ENCODE results near the gene SLC25A51.

Gene SLC25A51

DNA sequence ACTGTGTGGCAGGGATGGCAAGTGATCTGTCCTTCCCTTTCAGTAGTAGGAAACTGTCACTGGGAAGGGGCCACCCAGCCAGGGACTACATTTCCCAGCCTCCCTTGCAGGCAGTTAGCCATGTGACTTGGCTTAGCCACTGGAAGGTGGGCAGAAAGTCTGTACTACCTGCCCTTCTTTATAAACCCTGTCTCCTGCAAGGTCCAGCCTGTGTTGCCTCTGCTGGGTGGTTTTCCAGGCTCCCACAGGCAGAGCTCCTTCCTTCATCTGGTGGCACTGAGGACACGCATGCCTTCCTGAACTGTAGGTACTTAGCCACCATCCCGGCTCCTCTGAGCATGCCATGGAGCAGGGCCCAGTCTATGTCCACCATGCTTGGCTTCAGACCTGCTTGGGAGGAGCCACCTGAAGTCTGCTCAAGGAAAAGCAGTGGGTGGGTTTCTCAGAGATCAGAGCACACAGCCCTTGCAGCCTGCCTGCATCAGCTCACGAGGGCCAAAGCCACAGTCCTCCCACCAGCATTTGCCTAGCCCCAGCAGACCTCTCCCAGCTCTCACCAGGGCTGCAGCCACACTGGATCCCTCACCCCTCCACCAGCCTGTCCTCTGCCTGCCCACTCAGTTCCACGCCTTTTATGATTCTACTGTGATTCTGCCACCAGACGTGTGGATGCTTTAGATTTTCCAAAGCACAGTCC, 16.7 kb upstream of the SLC25A51 start:
- no peak overlapping the region for H4K91ac ChIP-seq (ENCODE audit: low read depth, low read length)
- H3K79me2 ChIP-seq (ENCODE audit: control insufficient read depth, insufficient read depth, low read length, poor library complexity) = no peaks in the 10 kb centered on the region
- no peak overlapping the region for H2AFZ ChIP-seq (ENCODE audit: insufficient read depth, low read length, poor library complexity)
- H3K27me3 ChIP-seq (ENCODE audit: insufficient read depth, low read length) = no peaks in the 10 kb centered on the region
- H2BK12ac ChIP-seq (ENCODE audit: low read length) = no peak overlapping the region
- no peak overlapping the region for H3K9ac ChIP-seq (ENCODE audit: low read length)
- H2BK120ac ChIP-seq (ENCODE audit: insufficient read depth, low read length, poor library complexity) = no peak overlapping the region
- no peak overlapping the region for H3K27ac ChIP-seq (ENCODE audit: low read depth, low read length)
- H3K79me1 ChIP-seq (ENCODE audit: low read length) = peaks cover 2% of the 10 kb centered on the region
- H3K18ac ChIP-seq (ENCODE audit: low read length) = no peak overlapping the region
- no peak overlapping the region for H2AK5ac ChIP-seq (ENCODE audit: low read length)
- no peak overlapping the region for H3K23ac ChIP-seq (ENCODE audit: low read length)
- no peak for DNase-seq
- H3K36me3 ChIP-seq (ENCODE audit: control insufficient read depth in 1 of 2, insufficient read depth in 2 of 2, low read length in 2 of 2) = peaks cover 60 to 67% of the 10 kb centered on the region in 2 experiments
- H2BK5ac ChIP-seq (ENCODE audit: low read depth, low read length, poor library complexity) = no peak overlapping the region
- no peak overlapping the region for H4K12ac ChIP-seq (ENCODE audit: low read depth, low read length)
- peaks cover 13 to 16% of the 10 kb centered on the region in 2 experiments for H3K4me1 ChIP-seq (ENCODE audit: control insufficient read depth in 1 of 2, insufficient read depth in 2 of 2, low read length in 2 of 2)
- no peaks in the 10 kb centered on the region for H3K9me3 ChIP-seq (ENCODE audit: insufficient read depth, low read depth, low read length)
- no CpG with 5 or more reads among the region's 5 CpGs for WGBS (ENCODE audit: extremely low coverage, insufficient coverage, insufficient read length)
- no peak overlapping the region for H4K8ac ChIP-seq (ENCODE audit: low read depth, low read length)
- H3K4me3 ChIP-seq (ENCODE audit: low read depth, low read length) = no peak overlapping the region
- H3K14ac ChIP-seq (ENCODE audit: low read length) = no peak overlapping the region
- no peak overlapping the region for H3K4ac ChIP-seq (ENCODE audit: low read depth, low read length)
- no peak overlapping the region for H3K4me2 ChIP-seq (ENCODE audit: low read length)

DNA sequence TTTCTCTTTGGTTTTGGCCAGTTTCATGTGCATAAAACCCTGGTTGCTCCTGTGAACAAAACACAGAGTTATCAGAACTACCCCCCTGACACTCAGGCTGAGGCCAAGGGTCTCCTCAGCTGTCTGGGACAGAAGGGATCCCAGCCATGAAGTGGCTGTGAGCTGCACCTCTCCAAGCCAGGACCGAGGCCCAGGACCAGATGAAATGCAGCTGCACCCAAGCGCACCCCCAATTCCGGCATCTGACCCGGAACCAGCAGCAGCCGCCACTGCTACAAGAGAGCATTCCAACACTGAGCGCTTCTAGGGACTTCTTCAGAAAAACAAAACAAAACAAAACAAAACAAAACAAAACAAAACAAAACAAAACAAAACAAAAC, 16.0 kb upstream of the SLC25A51 start:
- Histone ChIP-seq H3K4me2 (ENCODE audit: low read length) (no peak overlapping the region), H2BK12ac (ENCODE audit: low read length) (no peak overlapping the region), H3K79me1 (ENCODE audit: low read length) (peaks cover 2% of the 10 kb centered on the region), H2BK5ac (ENCODE audit: low read depth, low read length, poor library complexity) (no peak overlapping the region), H2AK5ac (ENCODE audit: low read length) (no peak overlapping the region), H3K36me3 (ENCODE audit: control insufficient read depth in 1 of 2, insufficient read depth in 2 of 2, low read length in 2 of 2) (peaks cover 60 to 67% of the 10 kb centered on the region in 2 experiments), H3K9me3 (ENCODE audit: insufficient read depth, low read depth, low read length) (no peaks in the 10 kb centered on the region), H3K27ac (ENCODE audit: low read depth, low read length) (no peak overlapping the region), H4K91ac (ENCODE audit: low read depth, low read length) (no peak overlapping the region), H2BK120ac (ENCODE audit: insufficient read depth, low read length, poor library complexity) (no peak overlapping the region), H2AFZ (ENCODE audit: insufficient read depth, low read length, poor library complexity) (no peak overlapping the region), H3K4ac (ENCODE audit: low read depth, low read length) (no peak overlapping the region), H3K4me3 (ENCODE audit: low read depth, low read length) (no peak overlapping the region), H3K27me3 (ENCODE audit: insufficient read depth, low read length) (no peaks in the 10 kb centered on the region), H4K8ac (ENCODE audit: low read depth, low read length) (no peak overlapping the region), H3K4me1 (ENCODE audit: control insufficient read depth in 1 of 2, insufficient read depth in 2 of 2, low read length in 2 of 2) (peaks cover 13 to 16% of the 10 kb centered on the region in 2 experiments), H3K79me2 (ENCODE audit: control insufficient read depth, insufficient read depth, low read length, poor library complexity) (no peaks in the 10 kb centered on the region), H3K9ac (ENCODE audit: low read length) (no peak overlapping the region), H3K14ac (ENCODE audit: low read length) (no peak overlapping the region), H3K23ac (ENCODE audit: low read length) (no peak overlapping the region), H3K18ac (ENCODE audit: low read length) (no peak overlapping the region), H4K12ac (ENCODE audit: low read depth, low read length) (no peak overlapping the region)
- DNase-seq = no peak
- no CpG with 5 or more reads among the region's 6 CpGs for WGBS (ENCODE audit: extremely low coverage, insufficient coverage, insufficient read length)

- no peak overlapping the region for H3K14ac ChIP-seq (ENCODE audit: low read length)
- H2BK120ac ChIP-seq (ENCODE audit: insufficient read depth, low read length, poor library complexity) = no peak overlapping the region
- WGBS (ENCODE audit: extremely low coverage, insufficient coverage, insufficient read length) = no CpG with 5 or more reads among the region's 16 CpGs
- no peak overlapping the region for H3K4me3 ChIP-seq (ENCODE audit: low read depth, low read length)
- no peaks in the 10 kb centered on the region for H3K27me3 ChIP-seq (ENCODE audit: insufficient read depth, low read length)
- no peak overlapping the region for H4K8ac ChIP-seq (ENCODE audit: low read depth, low read length)
- H4K12ac ChIP-seq (ENCODE audit: low read depth, low read length) = no peak overlapping the region
- H2BK12ac ChIP-seq (ENCODE audit: low read length) = no peak overlapping the region
- no peak overlapping the region for H2AFZ ChIP-seq (ENCODE audit: insufficient read depth, low read length, poor library complexity)
- no peak for DNase-seq
- no peaks in the 10 kb centered on the region for H3K79me2 ChIP-seq (ENCODE audit: control insufficient read depth, insufficient read depth, low read length, poor library complexity)
- H3K79me1 ChIP-seq (ENCODE audit: low read length) = peaks cover 2% of the 10 kb centered on the region
- no peak overlapping the region for H2AK5ac ChIP-seq (ENCODE audit: low read length)
- H3K23ac ChIP-seq (ENCODE audit: low read length) = no peak overlapping the region
- H3K9me3 ChIP-seq (ENCODE audit: insufficient read depth, low read depth, low read length) = no peaks in the 10 kb centered on the region
- no peak overlapping the region for H3K27ac ChIP-seq (ENCODE audit: low read depth, low read length)
- peaks cover 60 to 67% of the 10 kb centered on the region in 2 experiments for H3K36me3 ChIP-seq (ENCODE audit: control insufficient read depth in 1 of 2, insufficient read depth in 2 of 2, low read length in 2 of 2)
- H3K4me2 ChIP-seq (ENCODE audit: low read length) = no peak overlapping the region
- H3K4me1 ChIP-seq (ENCODE audit: control insufficient read depth in 1 of 2, insufficient read depth in 2 of 2, low read length in 2 of 2) = peaks cover 13 to 16% of the 10 kb centered on the region in 2 experiments
- no peak overlapping the region for H3K4ac ChIP-seq (ENCODE audit: low read depth, low read length)
- H4K91ac ChIP-seq (ENCODE audit: low read depth, low read length) = no peak overlapping the region
- H3K18ac ChIP-seq (ENCODE audit: low read length) = no peak overlapping the region
- no peak overlapping the region for H2BK5ac ChIP-seq (ENCODE audit: low read depth, low read length, poor library complexity)
- H3K9ac ChIP-seq (ENCODE audit: low read length) = no peak overlapping the region
These were observed 15.5 kb upstream of the SLC25A51 start for GRCh38 chr9:37919246-37919955.

DNA sequence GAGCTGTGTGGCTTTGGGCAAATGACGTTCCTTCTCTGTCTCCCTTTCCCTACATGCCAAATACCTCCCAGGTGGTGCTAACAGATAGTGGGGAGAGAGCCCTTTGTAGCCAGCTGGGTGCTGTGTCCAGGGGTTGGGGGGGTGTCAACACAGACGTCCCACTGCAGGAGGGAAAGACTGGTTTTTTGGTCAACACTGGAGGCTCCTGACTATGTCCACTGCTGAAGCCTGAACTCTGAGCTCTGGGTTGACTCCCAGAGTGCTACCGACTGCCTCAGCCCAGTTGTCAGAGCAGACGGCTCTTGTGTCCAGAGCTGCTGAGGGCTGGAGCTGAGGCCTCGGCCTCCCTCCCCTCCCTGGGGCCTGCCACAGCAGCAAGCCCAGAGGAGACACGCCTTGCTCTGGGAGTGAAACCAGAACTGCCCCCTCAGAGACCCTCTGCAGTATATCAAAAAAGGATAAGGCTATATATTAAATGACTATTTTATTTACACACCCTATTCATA, 14.8 kb upstream of the SLC25A51 start:
- Histone ChIP-seq H2AFZ (ENCODE audit: insufficient read depth, low read length, poor library complexity) (no peak overlapping the region), H3K36me3 (ENCODE audit: control insufficient read depth in 1 of 2, insufficient read depth in 2 of 2, low read length in 2 of 2) (peaks cover 58 to 66% of the 10 kb centered on the region in 2 experiments), H2BK120ac (ENCODE audit: insufficient read depth, low read length, poor library complexity) (no peak overlapping the region), H3K9ac (ENCODE audit: low read length) (no peak overlapping the region), H3K4me2 (ENCODE audit: low read length) (no peak overlapping the region), H3K79me2 (ENCODE audit: control insufficient read depth, insufficient read depth, low read length, poor library complexity) (no peaks in the 10 kb centered on the region), H4K91ac (ENCODE audit: low read depth, low read length) (no peak overlapping the region), H3K4me1 (ENCODE audit: control insufficient read depth in 1 of 2, insufficient read depth in 2 of 2, low read length in 2 of 2) (peaks cover 13 to 16% of the 10 kb centered on the region in 2 experiments), H3K4ac (ENCODE audit: low read depth, low read length) (no peak overlapping the region), H3K27me3 (ENCODE audit: insufficient read depth, low read length) (no peaks in the 10 kb centered on the region), H2BK5ac (ENCODE audit: low read depth, low read length, poor library complexity) (no peak overlapping the region), H2AK5ac (ENCODE audit: low read length) (no peak overlapping the region), H3K23ac (ENCODE audit: low read length) (no peak overlapping the region), H4K8ac (ENCODE audit: low read depth, low read length) (no peak overlapping the region), H3K79me1 (ENCODE audit: low read length) (peaks cover 3% of the 10 kb centered on the region), H3K27ac (ENCODE audit: low read depth, low read length) (no peak overlapping the region), H3K4me3 (ENCODE audit: low read depth, low read length) (no peak overlapping the region), H3K18ac (ENCODE audit: low read length) (no peak overlapping the region), H2BK12ac (ENCODE audit: low read length) (no peak overlapping the region), H3K9me3 (ENCODE audit: insufficient read depth, low read depth, low read length) (no peaks in the 10 kb centered on the region), H3K14ac (ENCODE audit: low read length) (no peak overlapping the region), H4K12ac (ENCODE audit: low read depth, low read length) (no peak overlapping the region)
- WGBS (ENCODE audit: extremely low coverage, insufficient coverage, insufficient read length) = no CpG with 5 or more reads among the region's 6 CpGs
- no peak for DNase-seq

All from trophoblast cell (in vitro differentiated cells and primary cell).